ENCODE results near the gene PRR11.

DNA sequence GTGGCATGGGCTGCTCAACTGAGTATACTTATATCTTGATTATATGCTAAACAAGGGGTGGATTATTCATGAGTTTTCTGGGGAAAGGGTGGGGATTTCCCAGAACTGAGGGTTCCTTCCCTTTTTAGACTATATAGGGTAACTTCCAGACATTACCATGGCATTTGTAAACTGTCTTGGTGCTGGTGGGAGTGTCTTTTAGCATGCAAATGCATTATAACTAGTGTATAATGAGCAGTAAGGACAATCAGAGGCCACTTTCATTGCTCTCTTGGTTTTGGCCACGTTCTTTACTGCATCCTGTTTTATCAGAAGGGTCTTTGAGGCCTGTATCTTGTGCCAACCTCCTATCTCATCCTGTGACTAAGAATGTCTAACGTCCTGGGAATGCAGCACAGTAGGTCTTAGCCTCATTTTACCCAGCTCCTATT lies 12.0 kb downstream of the PRR11 start:
- TF ChIP-seq CTCF (IDR thresholded peaks at IDR 0.05) (no peak), POLR2A (IDR thresholded peaks at IDR 0.05) (no peak), EP300 (IDR thresholded peaks at IDR 0.05) (no peak)

Measured in ovary (tissue), 3 donors.